OCI-LY3 (cell line): Measurements from ENCODE around the gene CASZ1.

Experiments used
- H2AFZ ChIP-seq: fragments of 200-600, 300-600 bp; shearing (Covaris generic); 2 replicates; pipeline ENCODE4 v1.6.0; 2014; ENCODE audit warnings: antibody characterized with exemption, low read depth, low read length
- H3K27ac ChIP-seq: fragments of 200-600, 300-600 bp; sonication (generic); 2 replicates; pipeline ENCODE4 v1.5.1; 2014; ENCODE audit warnings: mild to moderate bottlenecking, low read length, moderate library complexity, mixed read lengths
- H3K27me3 ChIP-seq: fragments of 200-600, 300-600 bp; sonication (generic); 2 replicates; pipeline ENCODE4 v1.6.1; 2014; ENCODE audit warnings: low read depth, low read length, mixed read lengths
- H3K36me3 ChIP-seq: fragments of 200-600, 300-600 bp; sonication (generic); replicated peaks from 2 replicates; pipeline ENCODE3; 2014; ENCODE audit warnings: low read depth, low read length, mixed read lengths
- H3K4me1 ChIP-seq: fragments of 300-600, 200-600 bp; sonication (generic); 2 replicates; pipeline ENCODE4 v1.6.1; 2014; ENCODE audit warnings: low read length, mixed read lengths
- H3K4me2 ChIP-seq: fragments of 200-600, 300-600 bp; sonication (generic); 2 replicates; pipeline ENCODE4 v1.6.1; 2014; ENCODE audit warnings: low read length, mixed read lengths
- H3K4me3 ChIP-seq: fragments of 300-600, 200-600 bp; sonication (generic); 2 replicates; pipeline ENCODE4 v1.5.1; 2014; ENCODE audit warnings: antibody characterized with exemption, mild to moderate bottlenecking, low read length, moderate library complexity
- H3K79me2 ChIP-seq: fragments of 300-600, 200-600 bp; shearing (Covaris generic); 2 replicates; pipeline ENCODE4 v1.6.1; 2014; ENCODE audit warnings: mild to moderate bottlenecking, low read length, mixed read lengths
- H3K9ac ChIP-seq: fragments of 300-600, 200-600 bp; shearing (Covaris generic); 2 replicates; pipeline ENCODE4 v1.6.0; 2014; ENCODE audit warnings: mild to moderate bottlenecking, low read length, moderate library complexity
- H3K9me3 ChIP-seq: fragments of 200-600, 300-600 bp; shearing (Covaris generic); 2 replicates; pipeline ENCODE4 v1.6.1; 2014; ENCODE audit warnings: low read length, mixed read lengths; ENCODE audit not compliant: insufficient read depth
- H4K20me1 ChIP-seq: fragments of 200-600, 300-600 bp; sonication (generic); 2 replicates; pipeline ENCODE4 v1.6.1; 2016; ENCODE audit warnings: low read length, mixed read lengths; ENCODE audit not compliant: insufficient read depth
- CTCF ChIP-seq: fragments of 200-600, 300-600 bp; sonication (generic); IDR thresholded peaks from 2 replicates; pipeline ENCODE4 v1.5.1; 2014; ENCODE audit warnings: antibody characterized with exemption, low read length, low read depth
- EZH2phosphoT487 ChIP-seq: fragments of 200-600 bp; shearing (Covaris generic); IDR thresholded peaks from 2 replicates; pipeline ENCODE4 v1.6.1; 2018; ENCODE audit warnings: antibody characterized with exemption, mixed run types, low read depth

Gene CASZ1

GRCh38 chr1:10615932-10616671 lies 180.3 kb downstream of the CASZ1 start:
- Histone ChIP-seq H3K4me3 (no peak overlapping the region; the same call in 1 of the 2 replicates), H4K20me1 (peaks cover 11% of the 10 kb centered on the region; the same call in 1 of the 2 replicates), H3K9me3 (no peaks in the 10 kb centered on the region), H3K36me3 (no peaks in the 10 kb centered on the region), H3K27ac (no peak overlapping the region), H3K4me2 (peak overlapping the region; percentile 68), H3K79me2 (no peaks in the 10 kb centered on the region), H3K4me1 (peaks cover 14% of the 10 kb centered on the region), H2AFZ (no peak overlapping the region), H3K27me3 (no peaks in the 10 kb centered on the region), H3K9ac (no peak overlapping the region)
- no peak for TF ChIP-seq CTCF
- TF ChIP-seq EZH2phosphoT487, result no peak

- Histone ChIP-seq H3K27me3 (no peaks in the 10 kb centered on the region), H3K4me2 (peak overlapping the region; percentile 68)
These were observed 181.1 kb downstream of the CASZ1 start for GRCh38 chr1:10615332-10615731.

GRCh38 chr1:10614377-10615225 lies 181.8 kb downstream of the CASZ1 start:
- no peaks in the 10 kb centered on the region for H3K79me2 ChIP-seq
- no peaks in the 10 kb centered on the region for H3K9me3 ChIP-seq
- H3K4me3 ChIP-seq, result peak overlapping the region; percentile 49
- no peak overlapping the region for H2AFZ ChIP-seq
- H3K36me3 ChIP-seq, result no peaks in the 10 kb centered on the region
- TF ChIP-seq EZH2phosphoT487 (no peak), CTCF (no peak)
- peak overlapping the region; percentile 68 for H3K4me2 ChIP-seq
- peaks cover 11% of the 10 kb centered on the region; the same call in 1 of the 2 replicates for H4K20me1 ChIP-seq
- no peaks in the 10 kb centered on the region for H3K27me3 ChIP-seq
- H3K4me1 ChIP-seq, result peaks cover 14% of the 10 kb centered on the region
- H3K9ac ChIP-seq, result no peak overlapping the region
- no peak overlapping the region for H3K27ac ChIP-seq

More at GRCh38 chr1:10615332-10615731, 181.1 kb downstream of the CASZ1 start:
- H4K20me1 ChIP-seq, result peaks cover 11% of the 10 kb centered on the region; the same call in 1 of the 2 replicates
- H3K27ac ChIP-seq, result no peak overlapping the region
- H3K9me3 ChIP-seq, result no peaks in the 10 kb centered on the region
- no peaks in the 10 kb centered on the region for H3K36me3 ChIP-seq
- TF ChIP-seq EZH2phosphoT487 (no peak), CTCF (no peak)
- H2AFZ ChIP-seq, result no peak overlapping the region
- no peak overlapping the region for H3K9ac ChIP-seq
- peaks cover 14% of the 10 kb centered on the region for H3K4me1 ChIP-seq
- peak overlapping the region; percentile 49 for H3K4me3 ChIP-seq
- no peaks in the 10 kb centered on the region for H3K79me2 ChIP-seq

- Histone ChIP-seq H3K27me3 (no peaks in the 10 kb centered on the region), H3K9me3 (no peaks in the 10 kb centered on the region), H3K36me3 (no peaks in the 10 kb centered on the region), H4K20me1 (peaks cover 11% of the 10 kb centered on the region; the same call in 1 of the 2 replicates), H3K9ac (no peak overlapping the region), H3K27ac (no peak overlapping the region), H3K4me1 (peaks cover 14% of the 10 kb centered on the region), H3K79me2 (no peaks in the 10 kb centered on the region), H3K4me3 (no peak overlapping the region), H3K4me2 (no peak overlapping the region), H2AFZ (no peak overlapping the region)
- TF ChIP-seq CTCF (no peak), EZH2phosphoT487 (no peak)
These were observed 182.6 kb downstream of the CASZ1 start for GRCh38 chr1:10613861-10614260.
